Mesenchymal stem cell (in vitro differentiated cells and primary cell): ENCODE data around the gene SLC8A1.

Experiments
- DNase-seq: peaks from one replicate; pipeline ENCODE4 v3.0.0-alpha.2; 2013
- H2AFZ ChIP-seq: one replicate; pipeline ENCODE4 v1.6.1; 2013; ENCODE audit warnings: low read depth, mild to moderate bottlenecking, control low read depth, inconsistent platforms, low read length, moderate library complexity
- H2AK5ac ChIP-seq: 2 replicates; pipeline ENCODE4 v1.6.1; 2013; ENCODE audit warnings: low read length, moderate library complexity, mild to moderate bottlenecking, inconsistent platforms; ENCODE audit not compliant: severe bottlenecking
- H2BK120ac ChIP-seq: one replicate; pipeline ENCODE4 v1.6.1; 2013; ENCODE audit warnings: low read depth, mild to moderate bottlenecking, inconsistent platforms, low read length, moderate library complexity
- H2BK12ac ChIP-seq, 2 experiments: one replicate each; pipeline ENCODE4 v1.6.1; 2013; ENCODE audit warnings: inconsistent platforms in 2 of 2, low read length in 2 of 2, mild to moderate bottlenecking in 2 of 2, moderate library complexity in 2 of 2, control low read depth in 1 of 2
- H2BK15ac ChIP-seq: one replicate; pipeline ENCODE4 v1.6.1; 2013; ENCODE audit warnings: mild to moderate bottlenecking, low read depth, inconsistent platforms; ENCODE audit not compliant: poor library complexity, severe bottlenecking
- H2BK5ac ChIP-seq: 2 replicates; pipeline ENCODE4 v1.6.1; 2013; ENCODE audit warnings: low read depth, mild to moderate bottlenecking, low read length, control low read depth, inconsistent platforms; ENCODE audit not compliant: poor library complexity, severe bottlenecking
- H3K14ac ChIP-seq, 2 experiments: one replicate each; pipeline ENCODE4 v1.6.1; 2013; ENCODE audit warnings: inconsistent platforms in 2 of 2, low read length in 2 of 2, control low read depth in 1 of 2, mild to moderate bottlenecking in 1 of 2, moderate library complexity in 1 of 2
- H3K18ac ChIP-seq, 2 experiments: one replicate each; pipeline ENCODE4 v1.6.1; 2013; ENCODE audit warnings: inconsistent platforms in 2 of 2, low read length in 2 of 2, control low read depth in 1 of 2, low read depth in 1 of 2, mild to moderate bottlenecking in 1 of 2
- H3K23ac ChIP-seq, 2 experiments: one replicate each; pipeline ENCODE4 v1.6.1; 2013; ENCODE audit warnings: inconsistent platforms in 2 of 2, low read length in 2 of 2, mild to moderate bottlenecking in 2 of 2, moderate library complexity in 2 of 2, control low read depth in 1 of 2
- H3K27ac ChIP-seq: 2 replicates; pipeline ENCODE4 v1.5.1; 2013; ENCODE audit warnings: mild to moderate bottlenecking, moderate library complexity, low read length, control low read depth, inconsistent platforms; ENCODE audit not compliant: poor library complexity, severe bottlenecking
- H3K27me3 ChIP-seq, 2 experiments: 2 replicates each; pipeline versions ENCODE4 v1.6.1 to v1.7.0; 2013; ENCODE audit warnings: low read length in 2 of 2, mild to moderate bottlenecking in 2 of 2, moderate library complexity in 2 of 2, control low read depth in 1 of 2, inconsistent platforms in 1 of 2; ENCODE audit not compliant: control insufficient read depth in 1 of 2, insufficient read depth in 1 of 2
- H3K36me3 ChIP-seq, 2 experiments: 2 replicates each; pipeline versions ENCODE4 v1.6.1 to v1.7.0; 2013; ENCODE audit warnings: low read length in 2 of 2, control low read depth in 1 of 2, inconsistent platforms in 1 of 2, low read depth in 1 of 2, mild to moderate bottlenecking in 1 of 2; ENCODE audit not compliant: insufficient read depth in 2 of 2, control insufficient read depth in 1 of 2
- H3K4ac ChIP-seq, 2 experiments: one replicate each; pipeline ENCODE4 v1.6.1; 2013; ENCODE audit warnings: inconsistent platforms in 2 of 2, low read length in 2 of 2, mild to moderate bottlenecking in 2 of 2, moderate library complexity in 2 of 2, control low read depth in 1 of 2, low read depth in 1 of 2
- H3K4me1 ChIP-seq: 2 replicates; pipeline ENCODE4 v1.6.1; 2013; ENCODE audit warnings: low read depth, low read length, control low read depth; ENCODE audit not compliant: control insufficient read depth, insufficient read depth
- H3K4me2 ChIP-seq: 2 replicates; pipeline ENCODE4 v1.6.1; 2013; ENCODE audit warnings: low read length, mild to moderate bottlenecking, inconsistent platforms; ENCODE audit not compliant: poor library complexity, severe bottlenecking
- H3K4me3 ChIP-seq, 2 experiments: 2 replicates each; pipeline versions ENCODE4 v1.5.1 to v1.7.0; 2013; ENCODE audit warnings: low read length in 2 of 2, mild to moderate bottlenecking in 2 of 2, control low read depth in 1 of 2, low read depth in 1 of 2; ENCODE audit not compliant: insufficient read depth in 1 of 2
- H3K79me1 ChIP-seq: replicated peaks from 2 replicates; pipeline ENCODE4 v1.6.1; 2013; ENCODE audit warnings: mild to moderate bottlenecking, control low read depth, low read length, inconsistent platforms; ENCODE audit not compliant: poor library complexity, severe bottlenecking
- H3K9ac ChIP-seq: 2 replicates; pipeline ENCODE4 v1.7.0; 2013; ENCODE audit warnings: mild to moderate bottlenecking, low read length, moderate library complexity
- H3K9me3 ChIP-seq: 2 replicates; pipeline ENCODE4 v1.7.0; 2013; ENCODE audit warnings: mild to moderate bottlenecking, low read length; ENCODE audit not compliant: control insufficient read depth
- H4K8ac ChIP-seq: one replicate; pipeline ENCODE4 v1.6.1; 2013; ENCODE audit warnings: inconsistent platforms, mild to moderate bottlenecking, low read length, moderate library complexity
- H4K91ac ChIP-seq: one replicate; pipeline ENCODE4 v1.6.1; 2013; ENCODE audit warnings: mild to moderate bottlenecking, low read length, inconsistent platforms
- WGBS: methylation state at CpG from one replicate; pipeline ENCODE4 v1.1.7; 2013; ENCODE audit warnings: mixed read lengths; 5-methylcytosine and 5-hydroxymethylcytosine counted together

SLC8A1 gene

GRCh38 chr2:40299781-40300180, 152.1 kb downstream of the SLC8A1 start:
- no peak overlapping the region for H3K18ac ChIP-seq
- H3K9ac ChIP-seq, result no peak overlapping the region
- peak overlapping the region; percentile 41 for H2AK5ac ChIP-seq
- no peak overlapping the region for H3K27ac ChIP-seq
- no peak overlapping the region for H3K4me2 ChIP-seq
- no peak overlapping the region for H2BK12ac ChIP-seq
- no peak overlapping the region for H2BK5ac ChIP-seq
- H2BK15ac ChIP-seq, result no peak overlapping the region
- H2AFZ ChIP-seq, result no peak overlapping the region
- H3K23ac ChIP-seq, result no peak overlapping the region
- H3K36me3 ChIP-seq, result no peaks in the 10 kb centered on the region
- H3K14ac ChIP-seq, result no peak overlapping the region
- H3K4me3 ChIP-seq, result no peak overlapping the region
- no peak overlapping the region for H2BK120ac ChIP-seq
- no peak overlapping the region for H4K8ac ChIP-seq
- DNase-seq, result no peak
- H3K4ac ChIP-seq, result no peak overlapping the region
- H3K9me3 ChIP-seq, result no peaks in the 10 kb centered on the region
- 96% methylated on average over 2 of the region's 2 CpGs for WGBS
- H4K91ac ChIP-seq, result no peak overlapping the region
- H3K4me1 ChIP-seq, result peaks cover 4% of the 10 kb centered on the region
- no peaks in the 10 kb centered on the region for H3K27me3 ChIP-seq
- H3K79me1 ChIP-seq, result peaks cover 1% of the 10 kb centered on the region

GRCh38 chr2:40299173-40299572, 152.7 kb downstream of the SLC8A1 start:
- Histone ChIP-seq H3K27me3 (no peaks in the 10 kb centered on the region), H3K79me1 (peaks cover 1% of the 10 kb centered on the region), H2BK12ac (no peak overlapping the region), H3K18ac (no peak overlapping the region), H2BK120ac (no peak overlapping the region), H2AK5ac (no peak overlapping the region), H3K4me1 (no peaks in the 10 kb centered on the region), H2BK5ac (no peak overlapping the region), H2BK15ac (no peak overlapping the region), H3K36me3 (no peaks in the 10 kb centered on the region), H4K8ac (no peak overlapping the region), H4K91ac (no peak overlapping the region), H3K27ac (no peak overlapping the region), H3K4me2 (no peak overlapping the region), H3K4me3 (no peak overlapping the region), H3K9me3 (no peaks in the 10 kb centered on the region), H3K9ac (no peak overlapping the region), H2AFZ (no peak overlapping the region), H3K4ac (no peak overlapping the region), H3K23ac (no peak overlapping the region), H3K14ac (no peak overlapping the region)
- 100% methylated on average over 1 of the region's 1 CpG for WGBS
- DNase-seq, result no peak

GRCh38 chr2:40298026-40298425, 153.9 kb downstream of the SLC8A1 start:
- Histone ChIP-seq H3K18ac (no peak overlapping the region), H3K36me3 (no peaks in the 10 kb centered on the region)

GRCh38 chr2:40292291-40292690, 159.6 kb downstream of the SLC8A1 start:
- WGBS, result 93% methylated on average over 1 of the region's 1 CpG

More at GRCh38 chr2:40298026-40298425, 153.9 kb downstream of the SLC8A1 start:
- H4K91ac ChIP-seq, result no peak overlapping the region
- no peak overlapping the region for H2BK12ac ChIP-seq
- no peak overlapping the region for H2AK5ac ChIP-seq
- no peaks in the 10 kb centered on the region for H3K9me3 ChIP-seq
- H3K4me3 ChIP-seq, result no peak overlapping the region
- H3K9ac ChIP-seq, result no peak overlapping the region
- no peak for DNase-seq
- H3K23ac ChIP-seq, result no peak overlapping the region
- no peak overlapping the region for H3K4ac ChIP-seq
- H3K4me1 ChIP-seq, result no peaks in the 10 kb centered on the region
- no peak overlapping the region for H3K4me2 ChIP-seq
- no peak overlapping the region for H2BK5ac ChIP-seq
- no peaks in the 10 kb centered on the region for H3K79me1 ChIP-seq
- H3K27me3 ChIP-seq, result no peaks in the 10 kb centered on the region
- H4K8ac ChIP-seq, result no peak overlapping the region
- WGBS, result 100% methylated on average over 1 of the region's 3 CpGs
- H3K14ac ChIP-seq, result no peak overlapping the region
- no peak overlapping the region for H2AFZ ChIP-seq
- H2BK120ac ChIP-seq, result no peak overlapping the region
- no peak overlapping the region for H2BK15ac ChIP-seq
- no peak overlapping the region for H3K27ac ChIP-seq

More at GRCh38 chr2:40292291-40292690, 159.6 kb downstream of the SLC8A1 start:
- Histone ChIP-seq H3K18ac (no peak overlapping the region), H3K79me1 (no peaks in the 10 kb centered on the region), H3K9me3 (no peaks in the 10 kb centered on the region), H2AK5ac (no peak overlapping the region), H3K9ac (no peak overlapping the region), H2BK120ac (no peak overlapping the region), H4K8ac (no peak overlapping the region), H2BK12ac (no peak overlapping the region), H2BK5ac (no peak overlapping the region), H3K4ac (no peak overlapping the region), H3K36me3 (no peaks in the 10 kb centered on the region), H3K27me3 (no peaks in the 10 kb centered on the region), H4K91ac (no peak overlapping the region), H2BK15ac (no peak overlapping the region), H2AFZ (no peak overlapping the region), H3K27ac (no peak overlapping the region), H3K4me1 (peaks cover 2% of the 10 kb centered on the region), H3K4me2 (no peak overlapping the region), H3K4me3 (no peak overlapping the region), H3K23ac (no peak overlapping the region), H3K14ac (no peak overlapping the region)
- DNase-seq, result no peak
